GM20000 (cell line): Measurements from ENCODE around the gene BMP2K.
A peak's percentile ranks its signal among the peaks of the same experiment; 100 is the strongest.

Experiments used
- DNase-seq: peaks from one replicate; pipeline ENCODE4 v3.0.0; 2012; ENCODE audit warnings: low spot score
- CTCF ChIP-seq: IDR thresholded peaks from 2 replicates; pipeline ENCODE4 v1.5.1; 2012; ENCODE audit warnings: mild to moderate bottlenecking, control low read depth; ENCODE audit errors: extremely low read depth, missing control alignments

The BMP2K gene

GRCh38 chr4:78953769-78954666 is 177.9 kb downstream of the BMP2K start:
- peak; percentile 10 for TF ChIP-seq CTCF
- DNase-seq, result no peak

- TF ChIP-seq CTCF, result no peak
- DNase-seq, result no peak
Measured at GRCh38 chr4:78956975-78957374, 180.8 kb downstream of the BMP2K start.

- no peak for DNase-seq
- TF ChIP-seq CTCF, result no peak
Measured at GRCh38 chr4:78960926-78961325, 184.8 kb downstream of the BMP2K start.
